Measurements from ENCODE around the gene TSPAN10. TPM values are rescaled to one million over a fixed set of nuclear protein-coding genes. Genes with fewer than 3 reads are reported as not detected.

Gene TSPAN10
- total and polyA plus RNA-seq, 9 of the 15 experiments (the other 6 are each of a cell fraction or from before 2014, with no cell fraction given) = 0.05 to 0.31 (median 0.13) TPM; not detected in 1

- TF ChIP-seq ZBTB5 (IDR thresholded peaks at IDR 0.05) (no peak), ZNF324 (CRISPR knock-in tag; IDR thresholded peaks at IDR 0.05) (no peak), ARID2 (IDR thresholded peaks at IDR 0.05) (no peak), ZFP36 (IDR thresholded peaks at IDR 0.05; ENCODE audit: low read depth, low read length, partially characterized antibody) (no peak), MCM3 (IDR thresholded peaks at IDR 0.05) (no peak), ATF4 (CRISPR knock-in tag; IDR thresholded peaks at IDR 0.05) (no peak), ZBTB26 (CRISPR knock-in tag; IDR thresholded peaks at IDR 0.05) (no peak), RB1 (IDR thresholded peaks at IDR 0.05; ENCODE audit: low read depth) (peak; percentile 74), NR2C1 (IDR thresholded peaks at IDR 0.05) (no peak), NR2C1 (tag; IDR thresholded peaks at IDR 0.05) (no peak), SP1 (CRISPR knock-in tag; IDR thresholded peaks at IDR 0.05) (peak; percentile 91), ZBTB40 (IDR thresholded peaks at IDR 0.05) (peak; percentile 94), ZBTB40 (CRISPR knock-in tag; IDR thresholded peaks at IDR 0.05) (no peak), POLR2G (IDR thresholded peaks at IDR 0.05; ENCODE audit: low read depth, low read length) (peak; percentile 78), MIER1 (IDR thresholded peaks at IDR 0.05; ENCODE audit: low read depth) (no peak)
Observed at GRCh38 chr17:81683584-81684441, 46.8 kb downstream of the TSPAN10 start, which contains the start of the genes ARL16 and HGS (continued).
